ENCODE results near the gene MT1E. TPM values are rescaled to one million over a fixed set of nuclear protein-coding genes. Genes with fewer than 3 reads are reported as not detected.

Gene MT1E
- total RNA-seq, 2 experiments from 2014 or later, result 100 to 154 TPM

- H3K4me1 Mint-ChIP-seq, result peaks cover 50% of the 10 kb centered on the region
- no peaks in the 10 kb centered on the region for H3K27me3 Mint-ChIP-seq
- peak overlapping the region; percentile 96 for H3K27ac Mint-ChIP-seq
- DNase-seq, result no peak
- peak overlapping the region; percentile 92 for H3K4me3 Mint-ChIP-seq
- CTCF ChIA-PET, result interaction anchor here (1.0 to 1.7 kb wide), 6 partner anchors 9 to 92 kb away, joined by 3 to 6 read pairs (median 5); no protein-coding TSS in a partner anchor
- POLR2A ChIA-PET, result interaction anchor here (1.0 kb wide), 1 partner anchor 17 kb away, joined by 3 read pairs; the partner anchor contains the start of gene MT1E
- H3K36me3 Mint-ChIP-seq (ENCODE audit: low read depth), result peaks cover 3% of the 10 kb centered on the region
- no peaks in the 10 kb centered on the region for H3K9me3 Mint-ChIP-seq
These were observed 16.6 kb upstream of the MT1E start for GRCh38 chr16:56608876-56609462.

GRCh38 chr16:56609463-56609921 lies 16.1 kb upstream of the MT1E start:
- DNase-seq, result peak; percentile 90
- POLR2A ChIA-PET, result interaction anchor here (1.0 kb wide), 1 partner anchor 16 kb away, joined by 3 read pairs; the partner anchor contains the start of gene MT1E
- Mint-ChIP-seq H3K36me3 (ENCODE audit: low read depth) (peaks cover 3% of the 10 kb centered on the region), H3K27ac (peak overlapping the region; percentile 96), H3K4me1 (peaks cover 55% of the 10 kb centered on the region), H3K4me3 (peak overlapping the region; percentile 92), H3K9me3 (no peaks in the 10 kb centered on the region), H3K27me3 (no peaks in the 10 kb centered on the region)
- CTCF ChIA-PET, result interaction anchor here (1.4 to 1.6 kb wide), 2 partner anchors 9 to 92 kb away, joined by 5 to 6 read pairs; no protein-coding TSS in a partner anchor

- Mint-ChIP-seq H3K27ac (peak overlapping the region; percentile 96), H3K9me3 (no peaks in the 10 kb centered on the region), H3K4me1 (peaks cover 61% of the 10 kb centered on the region), H3K27me3 (no peaks in the 10 kb centered on the region), H3K36me3 (ENCODE audit: low read depth) (peaks cover 3% of the 10 kb centered on the region), H3K4me3 (peak overlapping the region; percentile 92)
- peak; percentile 62 for DNase-seq
- ChIA-PET POLR2A (interaction anchor here (1.0 kb wide), 1 partner anchor 16 kb away, joined by 3 read pairs; the partner anchor contains the start of gene MT1E), CTCF (interaction anchor here (1.1 to 1.6 kb wide), 3 partner anchors 10 to 91 kb away, joined by 3 to 6 read pairs (median 5); no protein-coding TSS in a partner anchor)
These were observed 15.5 kb upstream of the MT1E start for GRCh38 chr16:56610017-56610608.

GRCh38 chr16:56610609-56611111 lies 14.9 kb upstream of the MT1E start:
- Mint-ChIP-seq H3K36me3 (ENCODE audit: low read depth) (peaks cover 3% of the 10 kb centered on the region), H3K9me3 (peaks cover 2% of the 10 kb centered on the region), H3K27ac (peak overlapping the region; percentile 96), H3K4me3 (peak overlapping the region; percentile 92), H3K4me1 (peaks cover 64% of the 10 kb centered on the region), H3K27me3 (no peaks in the 10 kb centered on the region)
- ChIA-PET POLR2A (interaction anchor here (1.0 kb wide), 1 partner anchor 15 kb away, joined by 3 read pairs; the partner anchor contains the start of gene MT1E), CTCF (interaction anchor here (1.1 to 2.6 kb wide), 4 partner anchors 10 to 91 kb away, joined by 3 to 11 read pairs (median 6); partner anchors contain the start of gene MT1E)
- peak; percentile 65 for DNase-seq

- no peak for DNase-seq
- H3K27me3 Mint-ChIP-seq, result no peaks in the 10 kb centered on the region
- CTCF ChIA-PET, result interaction anchor here (1.1 to 2.6 kb wide), 3 partner anchors 14 to 64 kb away, joined by 3 to 11 read pairs (median 3); partner anchors contain the start of gene MT1E
- H3K4me1 Mint-ChIP-seq, result peaks cover 64% of the 10 kb centered on the region
- peaks cover 2% of the 10 kb centered on the region for H3K9me3 Mint-ChIP-seq
- H3K27ac Mint-ChIP-seq, result peak overlapping the region; percentile 96
- POLR2A ChIA-PET, result no interaction called here
- peaks cover 3% of the 10 kb centered on the region for H3K36me3 Mint-ChIP-seq (ENCODE audit: low read depth)
- H3K4me3 Mint-ChIP-seq, result no peak overlapping the region
These were observed 14.2 kb upstream of the MT1E start for GRCh38 chr16:56611281-56611833.

- ChIA-PET CTCF (interaction anchor here (0.8 to 1.1 kb wide), 2 partner anchors 9 to 29 kb away, joined by 3 to 4 read pairs; no protein-coding TSS in a partner anchor), POLR2A (no interaction called here)
These were observed 11.9 kb upstream of the MT1E start for GRCh38 chr16:56613706-56614105.

GRCh38 chr16:56614549-56614991 lies 11.0 kb upstream of the MT1E start:
- peaks cover 2% of the 10 kb centered on the region for H3K9me3 Mint-ChIP-seq
- H3K4me1 Mint-ChIP-seq, result peaks cover 64% of the 10 kb centered on the region
- H3K27ac Mint-ChIP-seq, result no peak overlapping the region
- H3K4me3 Mint-ChIP-seq, result no peak overlapping the region
- POLR2A ChIA-PET, result no interaction called here
- H3K27me3 Mint-ChIP-seq, result peaks cover 11% of the 10 kb centered on the region
- DNase-seq, result no peak
- CTCF ChIA-PET, result interaction anchor here (0.8 to 1.5 kb wide), 2 partner anchors 9 to 10 kb away, joined by 4 read pairs; no protein-coding TSS in a partner anchor
- H3K36me3 Mint-ChIP-seq (ENCODE audit: low read depth), result no peaks in the 10 kb centered on the region

More at GRCh38 chr16:56613706-56614105, 11.9 kb upstream of the MT1E start:
- Mint-ChIP-seq H3K27me3 (peaks cover 9% of the 10 kb centered on the region), H3K36me3 (ENCODE audit: low read depth) (peaks cover 3% of the 10 kb centered on the region), H3K9me3 (peaks cover 2% of the 10 kb centered on the region), H3K4me3 (no peak overlapping the region), H3K4me1 (peaks cover 65% of the 10 kb centered on the region), H3K27ac (no peak overlapping the region)
- no peak for DNase-seq

GRCh38 chr16:56615353-56615752 lies 10.2 kb upstream of the MT1E start:
- CTCF ChIA-PET, result interaction anchor here (1.5 kb wide), 1 partner anchor 8 kb away, joined by 4 read pairs; no protein-coding TSS in a partner anchor
- no peak overlapping the region for H3K4me3 Mint-ChIP-seq
- H3K27ac Mint-ChIP-seq, result no peak overlapping the region
- H3K27me3 Mint-ChIP-seq, result peaks cover 15% of the 10 kb centered on the region
- no peaks in the 10 kb centered on the region for H3K36me3 Mint-ChIP-seq (ENCODE audit: low read depth)
- H3K9me3 Mint-ChIP-seq, result peaks cover 2% of the 10 kb centered on the region
- peaks cover 60% of the 10 kb centered on the region for H3K4me1 Mint-ChIP-seq
- no peak for DNase-seq
- POLR2A ChIA-PET, result no interaction called here

- Mint-ChIP-seq H3K9me3 (peaks cover 2% of the 10 kb centered on the region), H3K27ac (peak overlapping the region; percentile 39), H3K27me3 (peaks cover 17% of the 10 kb centered on the region), H3K4me1 (peaks cover 46% of the 10 kb centered on the region), H3K36me3 (ENCODE audit: low read depth) (no peaks in the 10 kb centered on the region), H3K4me3 (peak overlapping the region; percentile 69)
- ChIA-PET POLR2A (no interaction called here), CTCF (interaction anchor here (1.2 kb wide), 1 partner anchor 12 kb away, joined by 4 read pairs; no protein-coding TSS in a partner anchor)
- DNase-seq, result no peak
These were observed 8.9 kb upstream of the MT1E start for GRCh38 chr16:56616608-56617211.

GRCh38 chr16:56617212-56618085 lies 8.1 kb upstream of the MT1E start:
- Mint-ChIP-seq H3K4me1 (peaks cover 43% of the 10 kb centered on the region), H3K9me3 (peaks cover 2% of the 10 kb centered on the region), H3K4me3 (peak overlapping the region; percentile 69), H3K27ac (peak overlapping the region; percentile 14), H3K27me3 (peaks cover 18% of the 10 kb centered on the region), H3K36me3 (ENCODE audit: low read depth) (no peaks in the 10 kb centered on the region)
- CTCF ChIA-PET, result interaction anchor here (1.0 to 2.1 kb wide), 6 partner anchors 9 to 242 kb away, joined by 3 to 9 read pairs (median 4); partner anchors contain the start of gene MT2A
- peak; percentile 73 for DNase-seq
- POLR2A ChIA-PET, result no interaction called here

- H3K4me3 Mint-ChIP-seq, result no peak overlapping the region
- H3K4me1 Mint-ChIP-seq, result peaks cover 42% of the 10 kb centered on the region
- DNase-seq, result no peak
- ChIA-PET CTCF (interaction anchor here (1.0 to 2.1 kb wide), 5 partner anchors 10 to 241 kb away, joined by 3 to 9 read pairs (median 4); partner anchors contain the start of gene MT2A), POLR2A (no interaction called here)
- peaks cover 2% of the 10 kb centered on the region for H3K9me3 Mint-ChIP-seq
- H3K27ac Mint-ChIP-seq, result peak overlapping the region; percentile 14
- H3K27me3 Mint-ChIP-seq, result peaks cover 18% of the 10 kb centered on the region
- H3K36me3 Mint-ChIP-seq (ENCODE audit: low read depth), result no peaks in the 10 kb centered on the region
These were observed 7.4 kb upstream of the MT1E start for GRCh38 chr16:56618138-56618537.
